ENCODE data around the gene IGDCC3.

DNA sequence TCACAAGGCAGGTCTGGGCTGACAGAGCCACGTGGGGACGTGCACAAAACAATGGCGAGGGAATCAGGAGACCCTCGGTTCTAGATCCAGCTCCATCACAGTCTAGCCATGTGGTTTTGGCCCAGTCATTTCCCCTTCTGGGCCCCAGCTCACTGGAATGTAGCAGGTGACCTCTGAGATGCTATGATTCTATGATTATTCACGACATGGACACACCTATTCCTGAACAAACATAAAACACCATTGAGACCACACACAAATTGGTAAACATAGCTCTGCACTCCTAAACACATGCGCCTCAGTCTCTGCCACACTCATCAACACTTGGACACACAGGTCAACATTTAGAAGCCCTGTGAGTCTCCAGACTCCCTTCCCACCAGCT is 36.0 kb upstream of the IGDCC3 start:
- TF ChIP-seq, protein P1, sequence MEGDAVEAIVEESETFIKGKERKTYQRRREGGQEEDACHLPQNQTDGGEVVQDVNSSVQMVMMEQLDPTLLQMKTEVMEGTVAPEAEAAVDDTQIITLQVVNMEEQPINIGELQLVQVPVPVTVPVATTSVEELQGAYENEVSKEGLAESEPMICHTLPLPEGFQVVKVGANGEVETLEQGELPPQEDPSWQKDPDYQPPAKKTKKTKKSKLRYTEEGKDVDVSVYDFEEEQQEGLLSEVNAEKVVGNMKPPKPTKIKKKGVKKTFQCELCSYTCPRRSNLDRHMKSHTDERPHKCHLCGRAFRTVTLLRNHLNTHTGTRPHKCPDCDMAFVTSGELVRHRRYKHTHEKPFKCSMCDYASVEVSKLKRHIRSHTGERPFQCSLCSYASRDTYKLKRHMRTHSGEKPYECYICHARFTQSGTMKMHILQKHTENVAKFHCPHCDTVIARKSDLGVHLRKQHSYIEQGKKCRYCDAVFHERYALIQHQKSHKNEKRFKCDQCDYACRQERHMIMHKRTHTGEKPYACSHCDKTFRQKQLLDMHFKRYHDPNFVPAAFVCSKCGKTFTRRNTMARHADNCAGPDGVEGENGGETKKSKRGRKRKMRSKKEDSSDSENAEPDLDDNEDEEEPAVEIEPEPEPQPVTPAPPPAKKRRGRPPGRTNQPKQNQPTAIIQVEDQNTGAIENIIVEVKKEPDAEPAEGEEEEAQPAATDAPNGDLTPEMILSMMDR (IDR thresholded peaks at IDR 0.05): no peak
- no peak for TF ChIP-seq POLR2A (IDR thresholded peaks at IDR 0.05)

Measured in body of pancreas (tissue), 4 donors.